Kidney epithelial cell (primary cell): Measurements from ENCODE around the gene NEUROG2. TPM values are rescaled to one million over a fixed set of nuclear protein-coding genes. Genes with fewer than 3 reads are reported as not detected.
"Not testable (repeated sequence)": the region's sequence is repeated elsewhere in the genome, so short reads cannot be mapped to it uniquely, and the experiment has no call there.

Experiments used
- DNase-seq: peaks from one replicate; pipeline ENCODE4 v3.0.0-alpha.2; 2010; ENCODE audit warnings: low read depth
- H3K27me3 ChIP-seq: 2 replicates; pipeline ENCODE4 v1.6.0; 2011; ENCODE audit warnings: low read length; ENCODE audit not compliant: control insufficient read depth, insufficient read depth
- H3K36me3 ChIP-seq: 2 replicates; pipeline ENCODE4 v1.5.1; 2011; ENCODE audit warnings: low read length; ENCODE audit not compliant: control insufficient read depth, insufficient read depth
- H3K4me3 ChIP-seq: 2 replicates; pipeline ENCODE4 v1.5.1; 2011; ENCODE audit warnings: low read depth, mild to moderate bottlenecking, control low read depth, low read length
- total RNA-seq: library from RNA; depleted of rRNA; stranded (reverse); fragments of >200 nt; gene quantifications from 2 replicates; pipeline ENCODE4 v1.2.3, GENCODE V29; 2015
- TF ChIP-seq, protein P1 (sequence below): IDR thresholded peaks from 2 replicates; pipeline ENCODE4 v1.5.1; 2011; ENCODE audit warnings: mild to moderate bottlenecking, moderate library complexity, low read length, control low read depth, inconsistent platforms; ENCODE audit not compliant: insufficient read depth, poor library complexity, severe bottlenecking

Gene NEUROG2
- total RNA-seq, 1 donor from 2014 or later = not detected

DNA sequence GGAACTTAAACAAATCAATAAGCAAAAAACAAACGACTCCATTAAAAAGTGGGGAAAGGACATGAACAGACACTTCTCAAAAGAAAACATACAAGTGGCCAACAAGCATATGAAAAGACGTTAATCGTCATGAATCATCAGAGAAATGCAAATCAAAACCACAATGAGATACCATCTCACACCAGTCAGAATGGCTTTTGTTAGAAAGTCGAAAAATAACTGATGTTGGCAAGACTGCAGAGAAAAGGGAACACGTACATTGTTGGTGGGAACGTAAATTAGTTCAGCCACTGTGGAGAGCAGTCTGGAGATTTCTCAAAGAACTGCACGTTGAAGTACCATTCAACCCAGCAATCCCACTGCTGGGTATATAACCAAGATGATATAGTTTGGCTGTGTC lies 23.7 kb downstream of the NEUROG2 start:
- no peak overlapping the region for H3K4me3 ChIP-seq
- TF ChIP-seq, protein P1, sequence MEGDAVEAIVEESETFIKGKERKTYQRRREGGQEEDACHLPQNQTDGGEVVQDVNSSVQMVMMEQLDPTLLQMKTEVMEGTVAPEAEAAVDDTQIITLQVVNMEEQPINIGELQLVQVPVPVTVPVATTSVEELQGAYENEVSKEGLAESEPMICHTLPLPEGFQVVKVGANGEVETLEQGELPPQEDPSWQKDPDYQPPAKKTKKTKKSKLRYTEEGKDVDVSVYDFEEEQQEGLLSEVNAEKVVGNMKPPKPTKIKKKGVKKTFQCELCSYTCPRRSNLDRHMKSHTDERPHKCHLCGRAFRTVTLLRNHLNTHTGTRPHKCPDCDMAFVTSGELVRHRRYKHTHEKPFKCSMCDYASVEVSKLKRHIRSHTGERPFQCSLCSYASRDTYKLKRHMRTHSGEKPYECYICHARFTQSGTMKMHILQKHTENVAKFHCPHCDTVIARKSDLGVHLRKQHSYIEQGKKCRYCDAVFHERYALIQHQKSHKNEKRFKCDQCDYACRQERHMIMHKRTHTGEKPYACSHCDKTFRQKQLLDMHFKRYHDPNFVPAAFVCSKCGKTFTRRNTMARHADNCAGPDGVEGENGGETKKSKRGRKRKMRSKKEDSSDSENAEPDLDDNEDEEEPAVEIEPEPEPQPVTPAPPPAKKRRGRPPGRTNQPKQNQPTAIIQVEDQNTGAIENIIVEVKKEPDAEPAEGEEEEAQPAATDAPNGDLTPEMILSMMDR = no peak
- DNase-seq = no peak
- H3K36me3 ChIP-seq = no peaks in the 10 kb centered on the region
- H3K27me3 ChIP-seq = no peaks in the 10 kb centered on the region

DNA sequence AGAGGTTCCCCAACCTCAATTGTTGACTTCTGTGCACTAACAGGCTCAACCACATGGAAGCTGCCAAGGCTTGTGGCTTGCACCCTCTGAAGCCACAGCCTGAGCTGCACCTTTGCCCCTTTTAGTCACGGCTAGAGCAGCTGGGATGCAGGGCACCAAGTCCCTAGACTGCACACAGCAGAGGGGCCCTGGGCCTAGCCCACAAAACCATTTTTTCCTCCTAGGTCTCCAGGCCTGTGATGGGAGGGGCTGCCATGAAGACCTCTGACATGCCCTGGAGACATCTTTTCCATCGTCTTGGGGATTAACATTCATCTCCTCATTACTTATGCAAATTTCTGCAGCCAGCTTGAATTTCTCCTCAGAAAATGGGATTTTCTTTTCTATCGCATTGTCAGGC lies 25.2 kb downstream of the NEUROG2 start:
- not testable (repeated sequence) for H3K27me3 ChIP-seq, DNase-seq, H3K36me3 ChIP-seq, H3K4me3 ChIP-seq

DNA sequence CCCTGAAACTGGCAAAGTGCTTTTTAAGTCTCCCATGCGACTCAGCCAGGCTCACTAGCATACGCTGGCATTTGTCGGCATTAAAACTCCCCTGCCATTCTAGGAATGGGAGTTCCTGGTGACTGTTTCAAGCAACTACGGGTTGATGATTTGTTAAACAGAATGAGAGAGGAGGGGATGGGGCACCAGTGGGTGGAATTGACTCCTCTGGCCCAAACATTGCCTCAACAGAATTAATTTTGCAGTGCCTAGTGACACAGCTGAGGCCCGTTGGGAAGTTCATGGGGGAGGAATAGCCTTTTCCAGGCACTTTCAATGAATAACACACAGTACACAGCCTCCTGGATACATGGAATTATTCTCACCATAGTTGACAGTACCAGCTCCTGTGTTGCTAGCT lies 30.1 kb downstream of the NEUROG2 start:
- H3K27me3 ChIP-seq = no peaks in the 10 kb centered on the region
- no peak overlapping the region for H3K4me3 ChIP-seq
- no peaks in the 10 kb centered on the region for H3K36me3 ChIP-seq
- TF ChIP-seq, protein P1 = no peak
- no peak for DNase-seq

DNA sequence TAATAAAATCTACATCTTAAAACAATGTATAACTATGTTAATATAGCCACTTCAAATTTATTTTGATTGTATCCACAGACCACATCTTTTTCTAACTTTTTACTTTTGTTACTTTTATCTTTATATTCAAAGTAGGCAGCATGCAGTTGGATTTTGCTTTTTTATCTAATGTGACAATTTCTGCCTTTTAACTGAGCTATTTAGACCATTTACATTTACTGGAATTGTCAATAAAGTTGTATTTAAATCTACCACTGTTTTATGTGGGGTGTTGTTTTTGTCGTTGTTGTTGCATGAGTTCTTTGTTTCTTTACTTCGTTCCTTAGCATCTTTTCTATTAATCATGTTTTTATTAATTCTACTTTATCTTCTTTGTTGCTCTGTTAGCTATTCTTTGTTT lies 42.0 kb downstream of the NEUROG2 start:
- Histone ChIP-seq H3K4me3 (no peak overlapping the region), H3K27me3 (no peaks in the 10 kb centered on the region), H3K36me3 (no peaks in the 10 kb centered on the region)
- no peak for DNase-seq
- TF ChIP-seq, protein P1 = no peak

DNA sequence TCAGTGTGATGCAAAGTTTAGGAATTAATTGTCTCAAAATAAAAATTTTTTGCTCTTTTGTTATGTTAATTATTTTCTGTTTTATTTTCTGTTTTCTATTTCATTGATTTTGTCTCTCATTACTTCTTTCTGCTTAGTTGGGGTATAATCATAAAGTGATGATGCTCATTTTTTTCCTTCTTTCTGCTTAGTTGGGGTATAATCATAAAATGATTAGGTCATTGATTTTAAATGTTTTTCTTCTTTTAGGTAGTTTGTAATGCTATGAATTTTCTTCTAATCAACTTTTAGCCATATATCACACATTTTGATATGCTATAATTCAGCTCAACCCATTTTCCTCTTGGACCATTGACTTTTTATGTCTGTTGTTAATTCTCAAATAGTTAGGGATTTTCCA lies 43.7 kb downstream of the NEUROG2 start:
- TF ChIP-seq, protein P1 = no peak

More for the DNA sequence above, 43.7 kb downstream of the NEUROG2 start:
- DNase-seq = no peak
- Histone ChIP-seq H3K36me3 (no peaks in the 10 kb centered on the region), H3K4me3 (no peak overlapping the region), H3K27me3 (no peaks in the 10 kb centered on the region)

Other genes with a start within 250 kb of the NEUROG2 start
- 8.3 and 9.0 TPM in 2 replicates for gene TIFA, start 230.3 kb downstream of the NEUROG2 start, total RNA-seq
- gene ALPK1, start 218.8 kb downstream of the NEUROG2 start, total RNA-seq = 12.5 and 19.7 TPM in 2 replicates
- 4.4 and 5.9 TPM in 2 replicates for gene ZGRF1, start 120.7 kb upstream of the NEUROG2 start, total RNA-seq
- gene LARP7, start 121.0 kb upstream of the NEUROG2 start, total RNA-seq = 36.7 and 44.4 TPM in 2 replicates